HEK293T (cell line): ENCODE results near the gene C9.
"Not testable (repeated sequence)": the region's sequence is repeated elsewhere in the genome, so short reads cannot be mapped to it uniquely, and the experiment has no call there.

ENCODE experiments used
- CTCF ChIA-PET: fragments of 350-600 bp; formaldehyde crosslinking; extraction: SDS; loops from one replicate; lab custom pipeline; 2021; ENCODE audit warnings: antibody characterized with exemption, inconsistent platforms; lab: Yijun Ruan, JAX
- POLR2A ChIA-PET: fragments of 350-600 bp; formaldehyde crosslinking; extraction: SDS; loops from one replicate; lab custom pipeline; 2020; ENCODE audit warnings: antibody characterized with exemption, inconsistent platforms; lab: Yijun Ruan, JAX
- DNase-seq: peaks from one replicate; pipeline ENCODE4 v3.0.0; 2012; ENCODE audit warnings: mixed read lengths; ENCODE audit errors: extremely low spot score
- ARNT ChIP-seq: fragments of 450-650 bp; IDR thresholded peaks from 2 replicates; pipeline ENCODE4 v1.6.1; 2017; ENCODE audit warnings: mild to moderate bottlenecking
- BHLHE40 ChIP-seq: fragments of 450-650 bp; IDR thresholded peaks from 2 replicates; pipeline ENCODE4 v1.6.1; 2016; ENCODE audit warnings: mild to moderate bottlenecking, moderate library complexity, borderline replicate concordance
- CTBP1 ChIP-seq: fragments of 450-650 bp; IDR thresholded peaks from 2 replicates; pipeline ENCODE4 v1.6.1; 2016; ENCODE audit warnings: borderline replicate concordance
- ELF4 ChIP-seq: fragments of 450-650 bp; IDR thresholded peaks from 2 replicates; pipeline ENCODE4 v1.6.1; 2017; ENCODE audit warnings: antibody characterized with exemption
- FOXA1 ChIP-seq: fragments of 450-650 bp; IDR thresholded peaks from 2 replicates; pipeline ENCODE4 v1.6.1; 2016; ENCODE audit warnings: mild to moderate bottlenecking
- FOXK2 ChIP-seq: fragments of 450-650 bp; IDR thresholded peaks from 2 replicates; pipeline ENCODE4 v1.6.1; 2016; ENCODE audit warnings: mild to moderate bottlenecking
- FOXM1 ChIP-seq: fragments of 450-650 bp; IDR thresholded peaks from 2 replicates; pipeline ENCODE4 v1.6.1; 2017; ENCODE audit warnings: mild to moderate bottlenecking, borderline replicate concordance
- HDGF ChIP-seq: fragments of 450-650 bp; IDR thresholded peaks from 2 replicates; pipeline ENCODE4 v1.6.1; 2017; ENCODE audit warnings: antibody characterized with exemption, borderline replicate concordance
- L3MBTL2 ChIP-seq: fragments of 450-650 bp; conservative IDR thresholded peaks from 2 replicates; pipeline ENCODE4 v1.6.1; 2016; ENCODE audit warnings: mild to moderate bottlenecking
- LEF1 ChIP-seq: fragments of 450-650 bp; IDR thresholded peaks from 2 replicates; pipeline ENCODE4 v1.6.1; 2017; ENCODE audit warnings: mild to moderate bottlenecking, borderline replicate concordance
- NFRKB ChIP-seq: fragments of 450-650 bp; IDR thresholded peaks from 2 replicates; pipeline ENCODE4 v1.6.1; 2016; ENCODE audit warnings: mild to moderate bottlenecking, moderate library complexity
- PKNOX1 ChIP-seq: fragments of 450-650 bp; IDR thresholded peaks from 2 replicates; pipeline ENCODE4 v1.6.1; 2016
- SP1 ChIP-seq: fragments of 450-650 bp; IDR thresholded peaks from 2 replicates; pipeline ENCODE4 v1.6.1; 2017
- SUZ12 ChIP-seq: fragments of 450-650 bp; IDR thresholded peaks from 2 replicates; pipeline ENCODE4 v1.6.1; 2016; ENCODE audit warnings: mild to moderate bottlenecking
- TARDBP ChIP-seq: fragments of 450-650 bp; IDR thresholded peaks from 2 replicates; pipeline ENCODE4 v1.6.1; 2016
- ZNF384 ChIP-seq: fragments of 450-650 bp; IDR thresholded peaks from 2 replicates; pipeline ENCODE4 v1.6.1; 2016

C9 gene

GRCh38 chr5:39333104-39333503 is 31.2 kb downstream of the C9 start:
- no peak for DNase-seq
- POLR2A ChIA-PET: no interaction called here
- TF ChIP-seq BHLHE40 (no peak), ARNT (no peak), FOXA1 (no peak), PKNOX1 (no peak), SUZ12 (no peak), LEF1 (no peak), SP1 (no peak), TARDBP (no peak), CTBP1 (no peak), FOXM1 (no peak), ZNF384 (no peak), L3MBTL2 (no peak), ELF4 (no peak), NFRKB (no peak), HDGF (no peak), FOXK2 (no peak)
- CTCF ChIA-PET: no interaction called here

- ChIA-PET POLR2A (no interaction called here), CTCF (no interaction called here)
- TF ChIP-seq FOXK2 (no peak), FOXM1 (no peak), NFRKB (no peak), ELF4 (no peak), LEF1 (no peak), ZNF384 (no peak)
- DNase-seq: no peak
These were observed 32.4 kb downstream of the C9 start for GRCh38 chr5:39331861-39332381.

- ChIA-PET CTCF (no interaction called here), POLR2A (no interaction called here)
- DNase-seq: no peak
- TF ChIP-seq L3MBTL2: no peak
- no peak for TF ChIP-seq ZNF384
- no peak for TF ChIP-seq BHLHE40
- no peak for TF ChIP-seq FOXK2
- no peak for TF ChIP-seq PKNOX1
- no peak for TF ChIP-seq SUZ12
- no peak for TF ChIP-seq HDGF
- TF ChIP-seq LEF1: no peak
- no peak for TF ChIP-seq FOXA1
- no peak for TF ChIP-seq CTBP1
- no peak for TF ChIP-seq ELF4
- no peak for TF ChIP-seq TARDBP
- TF ChIP-seq SP1: no peak
- TF ChIP-seq ARNT: no peak
- no peak for TF ChIP-seq FOXM1
- TF ChIP-seq NFRKB: no peak
These were observed 35.6 kb downstream of the C9 start for GRCh38 chr5:39328731-39329130.

- DNase-seq: no peak
- TF ChIP-seq ELF4: no peak
- no peak for TF ChIP-seq FOXK2
- TF ChIP-seq HDGF: no peak
- TF ChIP-seq SUZ12: no peak
- TF ChIP-seq FOXM1: no peak
- TF ChIP-seq FOXA1: no peak
- TF ChIP-seq CTBP1: no peak
- TF ChIP-seq TARDBP: no peak
- no peak for TF ChIP-seq ARNT
- no peak for TF ChIP-seq NFRKB
- TF ChIP-seq L3MBTL2: no peak
- no peak for TF ChIP-seq LEF1
- no peak for TF ChIP-seq BHLHE40
- ChIA-PET POLR2A (no interaction called here), CTCF (no interaction called here)
These were observed 40.8 kb downstream of the C9 start for GRCh38 chr5:39323542-39323941.

- TF ChIP-seq BHLHE40: no peak
- no peak for TF ChIP-seq L3MBTL2
- TF ChIP-seq TARDBP: no peak
- no peak for TF ChIP-seq LEF1
- no peak for TF ChIP-seq ARNT
- TF ChIP-seq ELF4: no peak
- TF ChIP-seq NFRKB: no peak
- TF ChIP-seq SP1: no peak
- TF ChIP-seq HDGF: no peak
- no peak for TF ChIP-seq SUZ12
- TF ChIP-seq PKNOX1: no peak
- no peak for TF ChIP-seq FOXM1
- no peak for TF ChIP-seq FOXK2
- no peak for TF ChIP-seq FOXA1
- no peak for TF ChIP-seq CTBP1
- TF ChIP-seq ZNF384: no peak
- no peak for DNase-seq
- POLR2A ChIA-PET: no interaction called here
- CTCF ChIA-PET: no interaction called here
These were observed 44.9 kb downstream of the C9 start for GRCh38 chr5:39319395-39319794.

- DNase-seq, POLR2A ChIA-PET, CTCF ChIA-PET: not testable (repeated sequence)
These were observed 47.8 kb downstream of the C9 start for GRCh38 chr5:39316464-39316863.

- TF ChIP-seq ARNT (no peak), NFRKB (no peak), BHLHE40 (no peak), HDGF (no peak), LEF1 (no peak), SUZ12 (no peak)
These were observed 48.3 kb downstream of the C9 start for GRCh38 chr5:39315995-39316394.

More at GRCh38 chr5:39315995-39316394, 48.3 kb downstream of the C9 start:
- DNase-seq: no peak
- CTCF ChIA-PET: no interaction called here
- POLR2A ChIA-PET: no interaction called here
